HG03378 (cell line): ENCODE results near the gene CAPS.
"Not testable (repeated sequence)": the region's sequence is repeated elsewhere in the genome, so short reads cannot be mapped to it uniquely, and the experiment has no call there.

Experiments
- ATAC-seq: cut with Tn5 transposase; IDR thresholded peaks from one replicate; pipeline ENCODE4 v1.9.1; 2021; ENCODE audit warnings: mild to moderate bottlenecking, moderate library complexity; ENCODE audit not compliant: unreplicated experiment

CAPS gene

DNA sequence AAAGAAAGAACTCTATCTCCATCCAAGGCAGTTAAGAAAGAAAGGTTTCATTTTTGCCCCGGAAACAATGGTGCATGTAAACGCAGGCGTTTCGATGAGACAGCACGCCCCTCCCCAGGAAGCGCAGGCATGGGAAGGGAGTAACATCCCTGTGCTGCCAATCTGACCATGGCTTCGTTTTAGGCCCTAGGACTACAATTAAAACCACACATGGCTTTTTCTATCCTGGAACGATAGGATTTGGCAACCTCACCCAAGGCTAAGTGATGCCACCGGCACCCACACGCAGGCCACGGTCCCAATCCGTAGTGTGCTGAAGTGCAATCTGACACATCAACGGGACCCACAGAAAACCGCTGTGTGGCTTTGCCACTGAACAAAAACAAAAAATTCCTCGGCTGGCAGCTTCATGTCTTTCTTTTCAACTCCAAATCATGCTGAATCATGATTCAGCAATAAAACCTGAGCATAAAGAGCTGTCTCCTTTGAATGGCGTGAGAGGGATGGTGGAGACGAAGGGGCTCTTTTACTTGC, 39.7 kb downstream of the CAPS start:
- ATAC-seq = no peak

DNA sequence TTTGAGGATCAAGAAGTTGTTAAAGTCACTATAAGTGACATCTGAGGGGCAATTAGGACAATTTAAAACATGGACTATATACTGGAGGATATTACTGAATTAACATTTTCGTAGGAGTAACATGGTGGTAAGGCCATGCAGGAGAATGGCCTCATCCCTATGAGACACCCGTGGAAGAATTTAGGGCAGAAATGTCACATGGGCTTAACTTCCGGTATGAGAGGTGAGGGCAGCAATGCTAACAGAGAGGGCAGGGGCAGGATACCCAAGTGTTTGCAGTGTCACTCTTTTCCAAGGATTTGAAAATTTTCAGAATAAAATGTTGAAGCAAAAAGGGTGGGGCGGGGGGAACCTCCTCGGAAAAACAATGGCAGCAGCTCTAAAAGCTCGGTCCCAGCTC, 40.2 kb downstream of the CAPS start:
- ATAC-seq = no peak

DNA sequence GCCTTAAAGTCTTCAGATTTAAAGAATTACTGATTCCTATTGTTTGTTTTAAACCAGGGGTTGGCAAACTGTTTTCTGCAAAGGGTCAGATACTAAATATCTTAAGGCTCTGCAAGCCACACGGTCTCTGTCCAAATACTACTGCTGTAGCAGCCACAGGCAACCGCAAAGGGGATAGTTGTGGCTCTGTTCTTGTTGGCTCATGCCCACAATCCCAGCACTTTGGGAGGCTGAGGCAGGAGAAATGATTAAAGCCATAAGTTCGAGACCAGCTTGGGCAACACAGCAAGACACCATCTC, 41.5 kb downstream of the CAPS start:
- ATAC-seq = no peak

DNA sequence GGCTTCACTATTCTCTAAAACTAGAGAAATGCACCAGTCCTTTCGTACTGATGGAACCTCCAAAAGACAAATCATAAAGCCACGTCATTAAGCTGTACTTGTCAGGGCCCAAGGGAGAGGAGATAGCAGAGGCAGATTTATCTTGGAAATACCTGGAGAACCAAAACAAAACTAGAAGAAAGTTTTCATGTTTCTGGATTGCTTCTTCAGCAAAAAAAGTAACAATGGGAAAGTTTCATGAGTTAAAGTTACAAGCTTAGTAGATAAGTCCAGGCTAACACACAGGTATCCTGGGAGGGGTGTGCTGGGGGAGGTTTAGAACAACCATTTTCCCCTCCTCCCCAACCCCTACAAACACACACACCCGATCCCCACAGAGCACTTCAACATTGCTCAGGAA, 42.3 kb downstream of the CAPS start:
- no peak for ATAC-seq

DNA sequence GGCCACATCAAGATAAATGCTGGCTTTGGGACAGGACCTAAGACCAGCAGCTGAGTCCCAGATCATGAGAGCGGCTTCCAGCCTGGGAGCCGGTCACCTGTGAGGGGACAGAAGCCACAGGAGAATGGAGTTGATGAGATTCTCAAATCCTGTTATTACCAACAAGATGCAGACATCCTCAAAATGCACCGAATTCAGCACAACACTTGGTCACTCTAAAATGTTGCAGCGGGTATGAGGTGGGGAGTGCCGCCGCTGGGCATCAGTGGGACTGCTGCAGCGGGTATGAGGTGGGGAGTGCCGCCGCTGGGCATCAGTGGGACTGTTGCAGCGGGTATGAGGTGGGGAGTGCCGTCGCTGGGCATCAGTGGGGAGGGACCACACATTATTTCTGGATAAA, 42.7 kb downstream of the CAPS start:
- ATAC-seq = no peak

DNA sequence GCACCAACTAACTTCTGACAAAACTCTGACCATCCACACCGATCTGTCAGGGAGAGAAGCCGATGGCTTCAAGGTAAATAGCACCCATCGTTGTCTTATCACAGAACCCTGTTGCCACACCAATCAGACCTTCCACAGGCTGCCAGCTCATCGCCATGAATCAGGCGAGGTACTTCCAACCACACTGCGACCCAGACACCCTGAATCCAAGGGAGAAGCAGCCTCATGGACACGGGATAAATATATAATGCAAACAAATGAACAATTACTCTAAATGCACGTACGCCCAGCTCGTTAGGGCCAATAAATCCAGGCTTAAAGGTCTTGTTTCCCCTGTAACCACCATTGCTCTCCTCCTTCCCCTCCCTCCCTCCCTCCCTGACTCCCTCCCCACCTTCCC, 43.1 kb downstream of the CAPS start:
- no peak for ATAC-seq

DNA sequence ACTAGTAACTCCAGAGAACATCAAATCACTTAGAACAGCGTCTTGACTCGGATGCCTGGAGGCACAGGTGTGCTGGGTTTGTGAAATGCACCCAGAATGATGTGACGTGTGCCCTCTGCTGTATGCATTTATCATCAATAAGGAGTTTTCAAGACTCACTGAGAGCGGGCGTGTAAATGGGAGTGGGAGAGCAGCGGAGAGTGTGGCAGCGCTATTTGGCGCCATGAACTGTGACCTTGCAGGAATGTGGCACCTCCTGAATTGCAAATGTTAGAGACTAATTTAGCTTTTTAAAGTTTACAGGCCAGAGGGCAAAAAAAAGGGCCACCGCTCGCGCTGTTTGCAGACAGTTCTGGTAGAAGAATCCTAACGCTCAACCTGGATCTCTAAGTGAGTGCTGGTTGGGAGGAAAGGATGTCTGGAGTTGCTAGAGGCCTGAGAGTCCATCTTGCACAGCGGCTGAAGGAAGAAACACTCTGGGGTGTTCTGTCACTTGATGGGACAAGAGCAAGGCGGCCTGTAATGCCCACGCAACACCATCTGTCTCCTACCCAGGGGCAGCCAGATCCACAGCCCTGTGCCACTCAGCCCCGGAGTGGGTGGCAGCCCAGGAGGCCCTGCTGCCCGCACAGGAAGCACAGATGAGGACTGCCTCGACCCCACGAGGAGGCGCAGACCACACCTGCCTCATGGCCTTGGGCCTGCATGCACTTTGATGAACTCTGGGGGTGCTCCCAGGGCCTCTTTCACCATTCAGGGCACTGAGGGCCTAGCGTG, 44.2 kb downstream of the CAPS start:
- no peak for ATAC-seq

DNA sequence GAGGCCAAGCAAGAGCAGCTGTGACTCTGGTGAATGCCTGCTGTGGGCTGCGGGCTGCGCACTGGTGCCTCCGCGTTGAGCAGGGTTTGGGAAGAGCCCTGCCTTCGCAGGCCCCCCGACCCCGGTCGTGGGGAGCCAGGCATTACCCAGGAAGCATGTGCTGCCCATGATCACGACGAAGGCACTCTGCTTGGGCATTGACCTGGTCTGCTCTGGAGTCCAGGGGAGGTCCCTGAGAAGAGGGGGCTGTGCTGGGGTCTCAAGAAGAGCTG, 44.7 kb downstream of the CAPS start:
- no peak for ATAC-seq

DNA sequence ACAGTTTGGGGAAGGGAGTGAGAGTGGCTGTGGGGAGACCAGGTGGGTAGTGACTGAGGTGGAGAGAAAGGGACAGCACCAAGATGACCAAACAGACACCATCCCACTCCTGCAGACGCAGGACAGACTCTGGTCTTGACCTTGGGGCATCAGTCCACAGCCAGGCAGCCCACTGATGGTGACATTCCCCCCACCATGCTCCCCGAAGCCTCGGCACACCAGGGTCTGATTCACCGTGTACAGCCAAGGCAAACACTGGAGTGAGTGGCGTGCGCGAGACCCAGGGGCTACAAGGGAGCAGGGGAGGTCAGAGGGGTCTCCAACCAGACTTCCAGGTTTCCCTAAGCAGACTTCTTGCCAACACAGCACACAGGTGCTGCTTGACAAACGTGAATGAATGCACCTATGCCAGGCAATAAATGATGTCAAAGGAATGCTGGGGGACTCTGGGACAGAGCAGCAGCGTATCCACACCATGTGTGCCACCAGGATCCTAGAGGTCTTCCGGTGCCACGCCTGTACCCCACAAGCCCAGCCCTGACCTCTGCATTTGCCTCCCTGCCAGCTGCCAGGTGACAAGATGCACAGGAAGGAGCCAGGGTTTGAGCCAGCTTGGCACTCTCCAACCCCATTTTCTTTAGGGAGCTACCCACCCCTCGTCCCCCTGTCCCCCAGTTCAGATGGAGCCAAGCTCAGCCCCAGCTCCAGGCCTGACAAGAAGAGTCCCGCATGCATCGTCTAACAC, 45.4 kb downstream of the CAPS start:
- ATAC-seq = no peak

DNA sequence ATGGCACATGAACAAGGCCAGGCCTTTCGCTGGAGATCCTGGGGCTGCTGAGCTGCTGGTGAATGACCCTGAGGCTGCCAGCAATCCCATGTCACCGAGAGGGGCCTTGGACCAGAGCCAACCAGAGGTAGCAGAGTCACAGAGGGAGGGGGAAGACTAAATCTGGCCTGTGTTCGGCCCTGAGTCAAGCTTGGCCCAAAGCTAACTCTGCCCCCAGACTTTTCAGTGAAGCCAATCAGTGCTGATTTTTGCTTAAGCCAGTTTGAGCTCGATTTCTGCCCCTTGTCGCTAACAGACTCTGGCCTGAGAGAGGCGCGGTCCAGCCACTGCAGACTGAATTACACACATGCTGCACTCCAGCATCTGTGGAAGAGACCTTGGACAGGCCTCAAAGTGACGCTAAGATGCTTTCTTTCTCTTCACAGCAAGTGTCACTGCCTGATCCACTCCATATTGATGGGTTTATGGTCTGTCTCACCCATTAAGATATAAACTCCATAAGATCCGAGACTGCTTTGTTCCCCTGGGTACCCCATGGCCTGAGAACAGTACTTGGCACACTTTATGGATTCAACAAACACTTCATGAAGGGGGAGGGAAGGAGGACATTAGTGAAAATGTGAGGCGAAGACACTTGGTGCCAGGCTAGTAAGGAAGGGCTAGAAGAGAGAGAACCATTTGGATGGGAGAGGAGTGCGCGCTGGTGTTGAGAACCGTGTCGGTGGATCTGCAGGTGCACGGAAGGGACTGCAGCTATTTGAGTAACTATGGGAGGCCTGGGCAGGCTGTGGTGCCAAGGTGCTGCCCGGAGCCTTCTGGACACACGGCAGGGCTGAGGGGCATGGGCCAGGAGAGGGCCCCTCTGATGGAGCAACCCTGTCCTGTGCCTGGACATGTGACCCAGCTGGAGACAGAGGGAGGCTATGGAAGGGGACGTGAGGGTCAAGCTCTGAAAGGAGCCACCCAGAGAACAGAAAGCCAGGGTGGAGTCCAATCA, 46.2 kb downstream of the CAPS start:
- no peak for ATAC-seq

DNA sequence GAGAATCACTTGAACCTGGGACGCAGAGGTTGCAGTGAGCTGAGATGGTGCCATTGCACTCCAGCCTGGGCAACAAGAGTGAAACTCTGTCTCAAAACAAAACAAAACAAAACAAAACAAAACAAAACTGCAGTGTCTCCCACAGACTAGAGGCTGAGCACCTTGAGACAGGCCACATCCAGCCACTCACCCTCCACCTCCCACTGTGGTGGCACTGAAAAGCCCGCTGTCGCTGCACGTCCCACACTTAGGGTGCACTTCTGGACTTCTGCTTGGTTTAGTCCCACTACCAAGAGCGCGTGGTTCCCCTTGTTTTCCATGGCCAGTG, 47.6 kb downstream of the CAPS start:
- ATAC-seq = not testable (repeated sequence)

DNA sequence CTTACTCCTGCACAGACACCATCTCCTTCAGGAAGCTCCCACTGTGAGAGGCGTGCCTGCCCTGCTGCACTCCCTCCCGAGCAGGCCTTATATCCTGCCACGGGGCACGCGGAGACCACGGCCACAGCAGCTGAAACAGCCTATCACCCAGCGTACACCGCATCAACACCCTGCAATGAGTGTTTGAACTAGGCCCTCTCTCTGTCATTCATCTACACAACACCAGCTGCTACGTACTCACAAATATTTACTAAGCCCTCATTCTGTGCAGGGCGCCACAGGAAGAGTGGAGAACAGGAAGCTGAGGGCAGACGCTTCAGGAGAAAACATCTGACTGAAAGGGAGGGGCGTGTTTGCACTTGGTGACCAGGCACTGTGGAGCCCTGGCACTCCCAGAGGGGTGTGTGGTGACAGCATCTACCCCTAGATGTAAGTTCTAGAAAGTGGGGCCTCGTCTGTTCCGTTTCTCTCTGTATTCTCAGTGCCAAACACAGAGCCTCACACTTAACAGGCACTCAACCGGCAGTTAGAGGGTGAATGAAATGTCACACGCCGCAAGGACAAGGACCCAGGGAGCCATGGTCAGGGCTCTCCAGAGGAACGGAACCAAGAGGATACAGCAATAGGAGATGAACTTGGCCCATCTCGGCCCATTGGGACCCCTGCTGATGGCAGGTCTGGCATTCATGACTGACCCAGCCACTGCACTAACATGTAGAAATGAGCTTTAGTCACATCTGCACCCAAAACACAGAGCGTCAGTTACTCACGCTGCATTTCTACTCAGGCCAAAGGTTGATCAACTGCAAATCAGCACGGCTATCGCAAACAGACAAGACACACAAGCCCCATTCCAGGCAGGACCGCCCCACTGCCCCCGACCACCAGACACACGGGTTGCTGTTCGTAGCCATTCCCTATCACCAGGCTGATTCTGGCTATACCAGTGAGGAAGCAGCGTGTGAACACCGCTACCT, 48.2 kb downstream of the CAPS start:
- no peak for ATAC-seq

DNA sequence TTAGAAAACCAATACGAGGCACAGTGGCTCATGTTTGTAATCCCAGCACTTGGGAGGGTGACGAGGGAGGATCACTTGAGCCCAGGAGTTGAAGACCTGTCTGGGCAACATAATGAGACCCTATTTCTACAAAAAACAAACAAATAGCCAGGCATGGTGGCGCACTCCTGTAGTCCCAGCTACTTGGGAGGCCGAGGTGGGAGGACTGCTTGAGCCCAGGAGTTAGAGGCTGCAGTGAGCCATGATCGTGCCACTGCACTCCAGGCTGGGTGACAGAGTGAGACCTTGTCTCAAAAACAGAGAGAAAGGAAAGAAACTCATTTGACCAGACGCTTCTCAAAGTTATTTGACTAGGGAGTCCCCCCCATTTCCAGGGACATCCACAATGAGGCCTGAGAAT, 49.2 kb downstream of the CAPS start:
- ATAC-seq = not testable (repeated sequence)

DNA sequence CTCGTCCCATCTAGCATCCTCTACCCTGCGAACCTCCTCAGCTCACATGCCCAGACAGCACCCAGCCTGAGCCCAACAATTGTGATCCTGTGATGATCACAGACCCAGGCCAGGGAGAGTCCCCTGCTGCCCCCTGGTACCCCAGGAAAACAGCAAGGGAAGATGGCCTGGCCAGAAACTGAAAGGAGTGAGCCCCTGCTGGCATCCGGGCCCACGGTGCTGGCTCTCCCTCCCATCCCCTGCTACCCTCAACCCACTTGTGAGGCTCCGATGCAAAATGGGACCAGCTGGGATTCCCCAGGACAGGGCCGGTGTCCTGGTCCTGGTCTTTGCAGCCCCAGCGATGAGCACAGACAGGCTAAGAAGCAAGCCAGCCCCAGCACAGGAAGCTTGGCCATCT, 49.8 kb downstream of the CAPS start:
- no peak for ATAC-seq

DNA sequence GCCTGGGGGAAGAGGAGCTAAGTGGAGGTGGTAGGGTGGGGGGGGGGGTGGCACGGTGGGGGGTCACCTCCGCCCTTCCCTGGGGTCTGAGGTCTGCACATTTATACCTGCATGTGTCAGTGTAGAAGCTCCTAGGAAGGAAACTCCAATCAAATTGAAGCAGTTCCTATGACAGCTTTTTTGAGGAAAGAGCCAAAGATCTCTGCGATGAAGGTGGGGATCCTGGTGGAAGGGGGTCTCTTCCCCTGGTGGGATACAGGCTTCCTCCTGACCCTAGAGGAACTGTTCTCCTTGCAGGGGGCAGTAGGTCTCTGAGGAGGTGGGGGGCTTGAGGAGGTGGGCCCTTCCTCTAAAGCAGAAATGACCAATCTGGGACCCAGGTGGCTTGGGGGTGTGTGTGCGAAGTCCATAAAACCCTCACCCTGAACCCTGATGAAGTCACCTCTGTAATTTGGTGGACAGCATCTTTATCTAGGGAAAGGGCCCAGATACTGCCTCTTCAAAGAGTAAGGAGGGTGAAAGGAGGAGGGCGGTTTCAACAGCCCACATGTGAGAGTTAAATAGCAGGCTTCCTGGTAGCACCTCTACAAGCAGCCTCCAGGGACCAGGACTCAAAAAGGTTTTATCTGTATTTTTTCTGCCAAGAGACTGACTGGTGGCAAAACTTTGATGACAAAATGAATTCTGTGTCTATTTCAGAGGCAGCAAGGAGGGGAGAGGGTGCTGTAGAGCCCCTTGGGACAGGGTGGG, 50.9 kb downstream of the CAPS start:
- no peak for ATAC-seq
